OCI-LY1 (cell line): ENCODE results near the gene DOK5.

Experiments
- H2AFZ ChIP-seq: fragments of 200-600 bp; sonication (generic), shearing (Covaris generic); 2 replicates; pipeline ENCODE4 v1.6.0; 2014; ENCODE audit warnings: antibody characterized with exemption, mild to moderate bottlenecking, low read length
- H3F3A ChIP-seq: fragments of 200-600 bp; sonication (generic), shearing (Covaris generic); 2 replicates; pipeline ENCODE4 v1.6.0; 2014; ENCODE audit warnings: mild to moderate bottlenecking, antibody characterized with exemption, low read length, moderate library complexity; ENCODE audit not compliant: insufficient read depth
- H3K27ac ChIP-seq: fragments of 200-600 bp; sonication (generic); 2 replicates; pipeline ENCODE4 v1.5.1; 2014; ENCODE audit warnings: low read length, mixed run types, mild to moderate bottlenecking, low read depth; ENCODE audit not compliant: poor library complexity, severe bottlenecking
- H3K27me3 ChIP-seq: fragments of 200-600 bp; sonication (generic); 2 replicates; pipeline ENCODE4 v1.6.0; 2014; ENCODE audit warnings: antibody characterized with exemption, mild to moderate bottlenecking, low read length, moderate library complexity; ENCODE audit not compliant: insufficient read depth
- H3K36me3 ChIP-seq: fragments of 200-600 bp; sonication (generic); 2 replicates; pipeline ENCODE4 v1.6.1; 2014; ENCODE audit warnings: mild to moderate bottlenecking, antibody characterized with exemption, low read length, moderate library complexity, mixed read lengths; ENCODE audit not compliant: insufficient read depth
- H3K4me1 ChIP-seq: fragments of 200-600 bp; sonication (generic); 2 replicates; pipeline ENCODE4 v1.5.1; 2014; ENCODE audit warnings: mild to moderate bottlenecking, low read length, moderate library complexity; ENCODE audit not compliant: insufficient read depth, severe bottlenecking
- H3K4me2 ChIP-seq: fragments of 200-600 bp; sonication (generic), shearing (Covaris generic); 2 replicates; pipeline ENCODE4 v1.6.1; 2014; ENCODE audit warnings: low read length
- H3K4me3 ChIP-seq: fragments of 200-600 bp; sonication (generic); 2 replicates; pipeline ENCODE4 v1.5.1; 2014; ENCODE audit warnings: low read length, low read depth, mild to moderate bottlenecking, mixed read lengths; ENCODE audit not compliant: poor library complexity, severe bottlenecking
- H3K79me2 ChIP-seq: fragments of 200-600 bp; shearing (Covaris generic); 2 replicates; pipeline ENCODE4 v1.6.1; 2016; ENCODE audit warnings: mixed run types, low read length, mixed read lengths; ENCODE audit not compliant: insufficient read depth
- H3K9ac ChIP-seq: fragments of 200-600 bp; sonication (generic), shearing (Covaris generic); 2 replicates; pipeline ENCODE4 v1.6.1; 2014; ENCODE audit warnings: mild to moderate bottlenecking, low read length, mixed read lengths
- H3K9me2 ChIP-seq: fragments of 200-600 bp; sonication (generic), shearing (Covaris generic); 2 replicates; pipeline ENCODE4 v1.6.1; 2014; ENCODE audit warnings: low read depth, mild to moderate bottlenecking, low read length, mixed read lengths
- H3K9me3 ChIP-seq: fragments of 200-600 bp; shearing (Covaris generic); 2 replicates; pipeline ENCODE4 v1.6.1; 2014; ENCODE audit warnings: low read length, mixed read lengths
- H4K20me1 ChIP-seq: fragments of 200-600 bp; sonication (generic), shearing (Covaris generic); 2 replicates; pipeline ENCODE4 v1.6.0; 2016; ENCODE audit warnings: mild to moderate bottlenecking, low read length; ENCODE audit not compliant: insufficient read depth
- EZH2 ChIP-seq: fragments of 200-600 bp; sonication (generic), shearing (Covaris generic); IDR thresholded peaks from 2 replicates; pipeline ENCODE4 v1.8.0; 2017; ENCODE audit warnings: borderline replicate concordance, mixed run types, mild to moderate bottlenecking, antibody characterized with exemption, low read length, moderate library complexity, mixed read lengths
- TF ChIP-seq, protein P1 (sequence below): fragments of 200-600 bp; sonication (generic), shearing (Covaris generic); IDR thresholded peaks from 2 replicates; pipeline ENCODE4 v1.5.1; 2017; ENCODE audit warnings: mild to moderate bottlenecking, antibody characterized with exemption, low read length, moderate library complexity, mixed read lengths

Gene DOK5

DNA sequence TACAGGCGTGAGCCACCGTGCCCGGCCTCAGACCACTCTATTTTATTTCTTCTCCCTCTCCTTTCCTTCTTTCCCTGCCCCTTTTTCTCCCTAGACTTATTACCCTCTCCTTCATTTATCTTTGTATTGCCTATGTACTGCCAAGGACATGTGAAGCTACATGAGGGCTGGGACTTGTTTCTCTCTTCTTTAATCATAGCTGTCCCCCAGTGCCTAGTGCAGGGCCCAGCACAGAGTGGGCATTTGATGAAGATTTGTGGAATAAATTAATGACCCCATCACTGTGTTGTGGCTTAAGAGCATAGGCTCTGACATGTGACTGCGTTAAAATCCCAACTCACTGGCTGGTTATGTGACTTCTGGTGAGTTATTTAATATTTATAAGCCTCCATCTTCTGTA is 6.0 kb downstream of the DOK5 start:
- H3K9ac ChIP-seq, result no peak overlapping the region
- TF ChIP-seq, protein P1, sequence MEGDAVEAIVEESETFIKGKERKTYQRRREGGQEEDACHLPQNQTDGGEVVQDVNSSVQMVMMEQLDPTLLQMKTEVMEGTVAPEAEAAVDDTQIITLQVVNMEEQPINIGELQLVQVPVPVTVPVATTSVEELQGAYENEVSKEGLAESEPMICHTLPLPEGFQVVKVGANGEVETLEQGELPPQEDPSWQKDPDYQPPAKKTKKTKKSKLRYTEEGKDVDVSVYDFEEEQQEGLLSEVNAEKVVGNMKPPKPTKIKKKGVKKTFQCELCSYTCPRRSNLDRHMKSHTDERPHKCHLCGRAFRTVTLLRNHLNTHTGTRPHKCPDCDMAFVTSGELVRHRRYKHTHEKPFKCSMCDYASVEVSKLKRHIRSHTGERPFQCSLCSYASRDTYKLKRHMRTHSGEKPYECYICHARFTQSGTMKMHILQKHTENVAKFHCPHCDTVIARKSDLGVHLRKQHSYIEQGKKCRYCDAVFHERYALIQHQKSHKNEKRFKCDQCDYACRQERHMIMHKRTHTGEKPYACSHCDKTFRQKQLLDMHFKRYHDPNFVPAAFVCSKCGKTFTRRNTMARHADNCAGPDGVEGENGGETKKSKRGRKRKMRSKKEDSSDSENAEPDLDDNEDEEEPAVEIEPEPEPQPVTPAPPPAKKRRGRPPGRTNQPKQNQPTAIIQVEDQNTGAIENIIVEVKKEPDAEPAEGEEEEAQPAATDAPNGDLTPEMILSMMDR, result no peak
- no peak for TF ChIP-seq EZH2
- no peaks in the 10 kb centered on the region for H4K20me1 ChIP-seq
- H3K27me3 ChIP-seq, result no peaks in the 10 kb centered on the region
- no peaks in the 10 kb centered on the region for H3F3A ChIP-seq
- no peak overlapping the region for H2AFZ ChIP-seq
- no peak overlapping the region for H3K4me2 ChIP-seq
- no peak overlapping the region for H3K27ac ChIP-seq
- no peaks in the 10 kb centered on the region for H3K9me2 ChIP-seq
- no peaks in the 10 kb centered on the region for H3K4me1 ChIP-seq
- no peaks in the 10 kb centered on the region for H3K9me3 ChIP-seq
- H3K36me3 ChIP-seq, result no peaks in the 10 kb centered on the region
- H3K79me2 ChIP-seq, result no peaks in the 10 kb centered on the region
- H3K4me3 ChIP-seq, result no peak overlapping the region

GRCh38 chr20:54485631-54486030 is 10.2 kb downstream of the DOK5 start:
- no peaks in the 10 kb centered on the region for H3K4me1 ChIP-seq
- H2AFZ ChIP-seq, result no peak overlapping the region
- H3F3A ChIP-seq, result no peaks in the 10 kb centered on the region
- H3K27ac ChIP-seq, result no peak overlapping the region
- TF ChIP-seq, protein P1, result no peak
- no peak for TF ChIP-seq EZH2
- no peaks in the 10 kb centered on the region for H3K9me2 ChIP-seq
- H3K79me2 ChIP-seq, result no peaks in the 10 kb centered on the region
- H3K9me3 ChIP-seq, result no peaks in the 10 kb centered on the region
- H3K36me3 ChIP-seq, result no peaks in the 10 kb centered on the region
- no peak overlapping the region for H3K4me2 ChIP-seq
- no peaks in the 10 kb centered on the region for H4K20me1 ChIP-seq
- no peaks in the 10 kb centered on the region for H3K27me3 ChIP-seq
- no peak overlapping the region for H3K9ac ChIP-seq
- no peak overlapping the region for H3K4me3 ChIP-seq

GRCh38 chr20:54486585-54486984 is 11.2 kb downstream of the DOK5 start:
- no peak overlapping the region for H3K4me3 ChIP-seq
- no peaks in the 10 kb centered on the region for H3F3A ChIP-seq
- H3K9me2 ChIP-seq, result no peaks in the 10 kb centered on the region
- TF ChIP-seq, protein P1, result no peak
- TF ChIP-seq EZH2, result no peak
- no peaks in the 10 kb centered on the region for H3K4me1 ChIP-seq
- H3K27ac ChIP-seq, result no peak overlapping the region
- H3K4me2 ChIP-seq, result no peak overlapping the region
- no peak overlapping the region for H3K9ac ChIP-seq
- no peaks in the 10 kb centered on the region for H3K79me2 ChIP-seq
- no peaks in the 10 kb centered on the region for H3K9me3 ChIP-seq
- no peaks in the 10 kb centered on the region for H3K36me3 ChIP-seq
- H4K20me1 ChIP-seq, result no peaks in the 10 kb centered on the region
- H2AFZ ChIP-seq, result no peak overlapping the region
- H3K27me3 ChIP-seq, result no peaks in the 10 kb centered on the region
